CD4-positive, alpha-beta T cell treated with Interferon gamma for 1 hour (primary cell): Measurements from ENCODE around the gene HPSE2.
"Not testable (repeated sequence)": the region's sequence is repeated elsewhere in the genome, so short reads cannot be mapped to it uniquely, and the experiment has no call there.

ENCODE experiments used
- DNase-seq: peaks from one replicate; pipeline ENCODE4 v3.0.0-alpha.2; 2020

HPSE2 gene

DNA sequence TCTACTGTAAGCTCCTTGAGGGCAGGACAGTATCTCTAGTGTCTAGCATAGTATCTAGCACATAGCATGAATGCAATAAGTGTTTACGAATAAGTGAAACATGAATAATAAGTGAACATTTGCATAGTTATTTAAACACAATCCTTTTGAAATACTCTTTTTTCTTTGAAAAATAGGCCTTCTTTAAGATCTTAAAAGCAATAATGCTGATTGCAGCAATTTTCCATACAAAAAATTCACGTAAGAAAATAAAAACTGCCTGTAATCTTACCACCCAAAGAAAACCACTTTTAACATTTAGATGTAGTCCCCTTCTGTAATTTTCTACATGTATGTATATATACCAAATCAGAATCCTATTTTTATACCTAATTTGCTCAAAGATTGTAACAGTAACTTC, 626.4 kb downstream of the HPSE2 start:
- no peak for DNase-seq

- DNase-seq, result no peak
Measured at GRCh38 chr10:98608411-98608810, 627.2 kb downstream of the HPSE2 start.

DNA sequence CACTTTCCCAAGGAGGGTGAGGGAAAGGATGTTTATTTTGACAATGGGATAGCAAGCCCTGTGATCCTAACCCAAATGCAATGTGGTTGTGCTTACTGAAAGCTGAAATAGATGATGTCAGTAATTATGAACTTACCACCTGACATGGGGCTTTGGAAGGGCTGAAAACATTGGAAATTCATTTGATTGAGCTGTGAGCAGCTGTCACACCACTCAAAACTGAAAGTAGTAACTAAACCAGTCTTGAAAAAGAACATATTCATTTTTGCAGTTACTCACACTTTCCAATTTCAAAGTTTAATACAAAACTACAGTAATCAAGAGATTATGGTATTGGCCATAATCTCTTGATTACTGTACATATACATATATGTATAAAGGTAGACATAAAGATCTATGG, 633.4 kb downstream of the HPSE2 start:
- no peak for DNase-seq

- DNase-seq, result no peak
Measured at GRCh38 chr10:98599032-98599610, 636.5 kb downstream of the HPSE2 start.

GRCh38 chr10:98596404-98596803, 639.2 kb downstream of the HPSE2 start:
- DNase-seq, result no peak

DNA sequence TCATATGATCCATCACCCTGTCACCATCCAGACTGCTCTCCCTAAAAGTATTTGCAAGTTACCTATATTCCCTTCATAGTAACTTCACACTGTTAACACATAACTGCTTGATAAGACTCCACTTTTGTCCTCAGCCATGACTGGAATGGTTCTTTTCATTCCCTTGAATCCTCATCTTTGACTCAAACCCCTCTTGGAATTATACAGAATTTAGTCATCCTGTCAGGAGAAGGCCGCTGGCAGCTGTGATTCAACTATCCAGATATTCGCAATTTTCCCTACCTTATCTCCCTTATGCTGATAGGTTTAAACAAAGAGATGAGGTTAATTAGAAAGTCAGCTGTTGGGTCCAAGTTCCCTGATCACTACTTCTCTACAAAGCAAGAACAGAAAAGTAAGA, 646.0 kb downstream of the HPSE2 start:
- no peak for DNase-seq

DNA sequence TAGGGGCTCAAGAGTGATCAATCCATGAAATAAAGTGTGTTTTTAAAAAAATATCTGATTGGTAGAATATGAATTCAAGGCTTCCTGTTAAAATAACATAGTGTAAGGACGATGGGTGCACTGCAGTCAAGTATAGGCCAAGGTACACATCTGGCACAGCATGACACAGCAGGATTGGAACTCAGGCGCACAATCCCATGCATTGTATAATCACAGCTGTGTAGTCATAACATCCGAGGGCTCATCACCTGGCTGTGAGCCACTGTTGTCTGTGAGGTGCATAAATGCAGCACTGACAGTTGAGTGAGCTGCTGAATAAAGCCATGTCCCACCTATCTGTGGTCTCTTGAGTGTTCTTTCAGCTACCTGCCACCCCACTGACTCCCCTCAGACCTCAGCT, 646.6 kb downstream of the HPSE2 start:
- DNase-seq, result no peak

- DNase-seq, result no peak
Measured at GRCh38 chr10:98587156-98587837, 648.4 kb downstream of the HPSE2 start.

- no peak for DNase-seq
Measured at GRCh38 chr10:98586096-98586495, 649.6 kb downstream of the HPSE2 start.

- no peak for DNase-seq
Measured at GRCh38 chr10:98582363-98582762, 653.3 kb downstream of the HPSE2 start.

DNA sequence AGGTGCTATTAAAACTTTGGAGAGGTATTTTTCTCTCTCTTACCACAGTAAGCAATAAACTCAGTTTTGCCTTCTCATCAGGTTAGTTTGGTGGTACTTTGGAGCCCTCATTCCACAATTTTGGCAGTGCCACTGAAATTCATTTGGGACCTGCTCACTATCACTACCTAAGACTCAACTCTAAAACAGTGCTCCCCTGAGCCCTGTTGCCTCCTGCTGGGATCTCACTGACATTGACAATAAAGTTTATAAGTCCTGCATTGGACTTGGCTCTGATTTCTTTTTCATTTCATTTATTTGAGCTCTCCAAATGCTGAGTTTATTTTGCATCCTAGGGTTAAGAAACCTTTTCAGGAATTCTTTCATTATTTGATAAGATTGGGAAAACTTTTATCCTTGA, 658.1 kb downstream of the HPSE2 start:
- no peak for DNase-seq

DNA sequence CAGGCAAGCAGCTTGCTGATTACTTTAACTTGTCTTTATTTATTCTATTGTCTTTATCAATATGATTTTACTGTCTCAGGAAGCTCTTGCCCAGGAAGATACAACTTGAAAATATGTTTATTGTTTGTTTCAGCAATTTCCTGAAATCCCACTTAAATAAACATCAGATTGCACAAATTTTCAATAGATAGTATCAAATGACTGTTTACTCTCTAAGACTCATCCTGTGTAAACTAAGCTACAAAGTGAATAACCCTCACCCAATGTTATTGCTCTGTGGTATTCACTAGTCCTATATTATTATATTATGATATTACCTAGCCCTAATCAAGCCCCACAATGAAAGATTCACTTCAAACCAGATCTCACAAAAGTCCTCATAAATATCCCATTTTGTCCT, 658.5 kb downstream of the HPSE2 start:
- no peak for DNase-seq

DNA sequence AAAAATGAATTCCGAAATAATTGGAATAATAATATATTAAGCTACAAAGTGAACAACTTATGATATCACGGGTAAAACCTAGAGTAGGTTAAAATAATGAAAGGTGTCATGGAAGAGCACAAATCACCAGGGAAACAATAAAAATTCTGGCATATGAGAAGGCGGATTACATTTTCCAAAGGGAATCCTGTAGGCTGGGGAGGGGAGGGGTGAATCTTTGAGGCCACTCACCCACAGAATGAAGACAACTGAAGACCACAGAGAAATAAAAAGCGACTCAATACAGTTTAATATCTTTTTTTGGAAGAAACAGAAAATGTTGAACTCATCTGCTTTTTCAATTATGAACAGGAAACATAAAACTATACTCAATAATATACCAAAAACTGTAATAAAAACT, 659.6 kb downstream of the HPSE2 start:
- no peak for DNase-seq

DNA sequence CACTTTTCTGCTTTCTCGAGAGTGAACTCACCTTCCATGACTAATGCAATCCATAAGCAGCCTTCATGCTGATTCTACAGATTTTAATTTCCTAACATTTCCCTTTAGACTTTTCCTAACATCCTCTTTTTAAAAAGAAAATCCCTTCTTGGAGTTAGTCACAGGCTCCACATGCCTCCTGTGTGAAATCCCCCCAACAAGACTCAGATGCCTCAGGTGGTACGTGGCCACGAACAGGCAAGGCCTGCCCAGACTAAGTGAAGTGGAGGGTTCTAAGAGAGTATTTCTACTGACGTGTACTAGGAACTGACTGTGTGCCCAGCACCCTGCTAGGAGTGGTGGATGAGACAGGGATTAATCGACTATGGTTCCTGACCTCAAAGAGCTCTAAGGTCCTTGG, 663.1 kb downstream of the HPSE2 start:
- DNase-seq, result no peak

- no peak for DNase-seq
Measured at GRCh38 chr10:98570834-98571233, 664.8 kb downstream of the HPSE2 start.

DNA sequence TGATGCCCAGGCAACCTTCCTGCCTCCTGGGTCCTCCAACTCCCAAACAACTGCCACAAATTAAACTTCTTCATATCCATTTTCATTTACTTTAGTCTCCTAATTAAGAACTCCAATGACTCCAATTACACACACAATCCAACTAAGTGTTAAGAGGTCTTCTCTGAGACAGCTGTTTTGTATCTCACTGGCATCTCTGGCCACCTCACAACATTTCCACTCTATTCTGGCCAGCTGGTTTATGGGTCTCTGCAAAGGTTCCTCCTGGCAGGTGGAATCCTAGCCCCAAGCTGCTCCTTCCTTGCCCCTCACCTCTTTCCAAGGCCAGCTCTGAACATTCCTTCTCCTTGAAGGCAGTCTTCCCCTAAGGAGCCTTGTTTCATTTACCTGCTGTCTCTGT, 665.8 kb downstream of the HPSE2 start:
- DNase-seq, result no peak

GRCh38 chr10:98568551-98568950, 667.1 kb downstream of the HPSE2 start:
- DNase-seq, result no peak

DNA sequence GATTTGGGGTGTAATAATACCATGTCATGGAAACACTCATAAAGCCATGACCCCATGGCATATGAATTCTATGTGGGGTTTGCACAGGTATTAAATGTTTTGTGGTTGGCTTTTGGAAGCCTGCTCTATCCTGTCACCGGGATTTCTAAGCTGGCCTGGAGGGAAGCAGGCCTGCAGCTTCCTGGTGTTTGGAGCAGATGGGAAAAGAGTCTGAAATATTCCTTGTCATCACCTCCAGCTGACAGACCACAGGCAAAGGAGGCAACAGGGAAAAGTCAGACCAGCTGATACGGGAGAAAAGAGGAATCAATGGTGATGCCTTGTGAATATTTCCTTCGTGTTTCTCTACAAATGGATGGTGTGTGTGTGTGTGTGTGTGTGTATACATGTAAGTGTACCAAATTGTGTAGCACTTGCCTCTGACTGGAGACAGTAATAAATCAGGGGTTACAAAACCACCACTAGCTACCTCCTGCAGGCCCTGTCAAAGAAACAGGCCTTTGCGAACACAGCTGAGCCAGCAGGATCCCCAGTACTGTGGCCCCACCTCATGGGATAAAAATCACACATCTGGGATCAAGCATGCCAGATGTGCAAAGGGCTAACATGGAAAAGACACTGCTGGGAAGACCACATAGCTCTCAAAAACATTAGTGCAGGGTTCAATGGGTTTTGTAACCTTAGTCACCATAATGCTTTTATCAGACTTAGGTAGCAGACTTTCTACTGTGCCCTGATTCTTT, 668.1 kb downstream of the HPSE2 start:
- DNase-seq, result no peak

- DNase-seq, result no peak
Measured at GRCh38 chr10:98563811-98564210, 671.8 kb downstream of the HPSE2 start.

- no peak for DNase-seq
Measured at GRCh38 chr10:98560565-98560964, 675.1 kb downstream of the HPSE2 start.

DNA sequence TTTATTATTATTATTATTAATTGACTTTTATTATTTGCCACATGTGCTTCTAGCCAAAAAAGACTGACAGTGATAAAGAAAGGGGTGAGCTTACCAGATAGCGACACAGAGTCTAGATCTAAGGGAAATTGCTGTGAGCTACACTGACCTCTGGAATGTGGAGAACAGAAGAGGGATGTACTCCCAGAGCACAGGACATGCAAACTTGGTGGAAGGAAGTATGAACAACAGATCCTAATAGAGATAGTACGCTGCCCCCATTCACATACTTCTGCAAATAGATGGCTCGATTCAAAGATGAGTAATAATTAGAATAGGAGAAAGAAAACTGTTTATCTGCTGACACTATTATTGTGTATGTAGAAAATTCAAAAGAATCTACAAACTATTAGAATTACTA, 679.6 kb downstream of the HPSE2 start:
- no peak for DNase-seq

DNA sequence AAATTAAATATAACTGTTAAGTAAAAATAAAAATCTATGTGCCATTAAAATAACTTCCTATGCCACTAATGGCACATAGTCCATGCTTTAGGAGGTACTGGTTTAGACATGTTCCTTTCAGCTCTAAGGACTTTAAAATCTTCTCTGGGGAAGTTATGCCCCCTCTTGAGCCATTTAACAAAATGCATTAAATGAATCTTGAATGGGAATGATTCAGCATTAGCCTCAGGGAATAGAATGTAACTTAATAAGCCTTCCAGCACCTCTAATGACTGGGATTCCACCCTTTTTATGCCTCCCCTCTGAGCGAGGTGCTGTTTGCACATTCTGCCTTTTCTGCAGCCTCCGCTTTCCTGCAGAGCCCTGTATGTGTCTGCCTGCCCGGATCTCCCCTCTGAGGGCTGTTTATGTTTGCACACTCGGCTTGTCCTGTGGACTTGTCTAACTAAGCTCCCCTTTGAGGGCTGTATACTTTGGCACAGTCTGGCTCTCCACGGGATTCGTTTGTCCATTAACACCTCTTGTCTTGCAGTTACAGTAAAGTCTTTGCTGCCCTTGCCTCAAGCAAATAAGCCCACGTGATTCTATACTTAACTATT, 680.5 kb downstream of the HPSE2 start:
- no peak for DNase-seq

- not testable (repeated sequence) for DNase-seq
Measured at GRCh38 chr10:98541561-98541960, 694.1 kb downstream of the HPSE2 start.

GRCh38 chr10:98539578-98539977, 696.1 kb downstream of the HPSE2 start:
- DNase-seq, result no peak
